ENCODE measurements around the gene TMEM97.

DNA sequence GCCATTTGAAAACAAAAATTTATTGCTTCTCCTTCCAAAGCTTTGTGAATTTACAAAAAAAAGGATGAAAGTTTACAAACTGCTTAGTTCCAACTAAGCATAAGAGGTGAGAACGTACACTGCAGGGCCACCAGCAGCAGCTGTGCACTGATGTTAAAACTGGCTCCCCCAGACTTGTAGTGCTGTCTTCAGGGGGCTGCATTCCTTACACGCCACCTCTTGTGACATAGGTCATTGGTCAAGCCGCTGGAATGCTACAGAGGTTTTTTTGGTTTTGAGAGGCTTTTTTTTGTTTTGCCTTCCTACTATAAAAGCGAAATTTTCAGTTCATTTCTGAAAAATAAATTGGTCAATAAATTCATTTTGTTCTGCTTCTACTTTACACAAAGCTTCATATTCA lies 9.3 kb downstream of the TMEM97 start:
- TF ChIP-seq TAF1 (IDR thresholded peaks at IDR 0.05; ENCODE audit: low read depth): no peak
- no peak for TF ChIP-seq YY1 (IDR thresholded peaks at IDR 0.05; ENCODE audit: low read depth)
- TF ChIP-seq, protein P1, sequence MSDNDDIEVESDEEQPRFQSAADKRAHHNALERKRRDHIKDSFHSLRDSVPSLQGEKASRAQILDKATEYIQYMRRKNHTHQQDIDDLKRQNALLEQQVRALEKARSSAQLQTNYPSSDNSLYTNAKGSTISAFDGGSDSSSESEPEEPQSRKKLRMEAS (IDR thresholded peaks at IDR 0.05): no peak
- TF ChIP-seq CREB1 (IDR thresholded peaks at IDR 0.05; ENCODE audit: low read depth): no peak
- no peak for TF ChIP-seq RAD21 (IDR thresholded peaks at IDR 0.05; ENCODE audit: low read depth)
- TF ChIP-seq EP300 (IDR thresholded peaks at IDR 0.05; ENCODE audit: borderline replicate concordance): no peak
- TF ChIP-seq, protein P2, sequence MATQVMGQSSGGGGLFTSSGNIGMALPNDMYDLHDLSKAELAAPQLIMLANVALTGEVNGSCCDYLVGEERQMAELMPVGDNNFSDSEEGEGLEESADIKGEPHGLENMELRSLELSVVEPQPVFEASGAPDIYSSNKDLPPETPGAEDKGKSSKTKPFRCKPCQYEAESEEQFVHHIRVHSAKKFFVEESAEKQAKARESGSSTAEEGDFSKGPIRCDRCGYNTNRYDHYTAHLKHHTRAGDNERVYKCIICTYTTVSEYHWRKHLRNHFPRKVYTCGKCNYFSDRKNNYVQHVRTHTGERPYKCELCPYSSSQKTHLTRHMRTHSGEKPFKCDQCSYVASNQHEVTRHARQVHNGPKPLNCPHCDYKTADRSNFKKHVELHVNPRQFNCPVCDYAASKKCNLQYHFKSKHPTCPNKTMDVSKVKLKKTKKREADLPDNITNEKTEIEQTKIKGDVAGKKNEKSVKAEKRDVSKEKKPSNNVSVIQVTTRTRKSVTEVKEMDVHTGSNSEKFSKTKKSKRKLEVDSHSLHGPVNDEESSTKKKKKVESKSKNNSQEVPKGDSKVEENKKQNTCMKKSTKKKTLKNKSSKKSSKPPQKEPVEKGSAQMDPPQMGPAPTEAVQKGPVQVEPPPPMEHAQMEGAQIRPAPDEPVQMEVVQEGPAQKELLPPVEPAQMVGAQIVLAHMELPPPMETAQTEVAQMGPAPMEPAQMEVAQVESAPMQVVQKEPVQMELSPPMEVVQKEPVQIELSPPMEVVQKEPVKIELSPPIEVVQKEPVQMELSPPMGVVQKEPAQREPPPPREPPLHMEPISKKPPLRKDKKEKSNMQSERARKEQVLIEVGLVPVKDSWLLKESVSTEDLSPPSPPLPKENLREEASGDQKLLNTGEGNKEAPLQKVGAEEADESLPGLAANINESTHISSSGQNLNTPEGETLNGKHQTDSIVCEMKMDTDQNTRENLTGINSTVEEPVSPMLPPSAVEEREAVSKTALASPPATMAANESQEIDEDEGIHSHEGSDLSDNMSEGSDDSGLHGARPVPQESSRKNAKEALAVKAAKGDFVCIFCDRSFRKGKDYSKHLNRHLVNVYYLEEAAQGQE (IDR thresholded peaks at IDR 0.05; ENCODE audit: low read depth): no peak
- TF ChIP-seq FOXM1 (IDR thresholded peaks at IDR 0.05; ENCODE audit: borderline replicate concordance, low read depth): no peak
- TF ChIP-seq TCF12 (IDR thresholded peaks at IDR 0.05; ENCODE audit: low read depth): no peak
- no peak for TF ChIP-seq ZBTB7A (IDR thresholded peaks at IDR 0.05; ENCODE audit: low read depth)
- no peak for TF ChIP-seq EGR1 (IDR thresholded peaks at IDR 0.05)

All from Ishikawa (cell line).